LNCaP clone FGC (cell line): Measurements from ENCODE around the gene RRBP1.

Experiments used
- DNase-seq: peaks from one replicate; pipeline ENCODE4 v3.0.0-alpha.2; 2011; ENCODE audit warnings: low read depth
- H3K4me3 ChIP-seq: 2 replicates; pipeline ENCODE4 v1.5.1; 2011; ENCODE audit warnings: mild to moderate bottlenecking, low read depth, low read length, control low read depth
- CTCF ChIP-seq: IDR thresholded peaks from 2 replicates; pipeline ENCODE4 v1.5.1; 2012; ENCODE audit warnings: mild to moderate bottlenecking; ENCODE audit not compliant: control insufficient read depth, insufficient read depth; ENCODE audit errors: extremely low read depth

Gene RRBP1

GRCh38 chr20:17640875-17641378 lies 41.1 kb downstream of the RRBP1 start:
- no peak for TF ChIP-seq CTCF
- DNase-seq: no peak
- no peak overlapping the region for H3K4me3 ChIP-seq

- no peak for DNase-seq
- H3K4me3 ChIP-seq: no peak overlapping the region
- no peak for TF ChIP-seq CTCF
Observed at GRCh38 chr20:17640146-17640874, 41.7 kb downstream of the RRBP1 start.

GRCh38 chr20:17638835-17639407 lies 43.1 kb downstream of the RRBP1 start:
- no peak for TF ChIP-seq CTCF
- no peak overlapping the region for H3K4me3 ChIP-seq
- no peak for DNase-seq

GRCh38 chr20:17637985-17638640 lies 43.9 kb downstream of the RRBP1 start:
- H3K4me3 ChIP-seq: no peak overlapping the region
- no peak for DNase-seq
- no peak for TF ChIP-seq CTCF

- H3K4me3 ChIP-seq: no peak overlapping the region
- DNase-seq: no peak
- TF ChIP-seq CTCF: no peak
Observed at GRCh38 chr20:17637413-17637780, 44.6 kb downstream of the RRBP1 start.

- no peak for TF ChIP-seq CTCF
- DNase-seq: no peak
- no peak overlapping the region for H3K4me3 ChIP-seq
Observed at GRCh38 chr20:17636523-17637412, 45.3 kb downstream of the RRBP1 start.
